ENCODE data around the gene PRSS3. TPM values are rescaled to one million over a fixed set of nuclear protein-coding genes. Genes with fewer than 3 reads are reported as not detected.

PRSS3 gene
- total and polyA plus RNA-seq, 10 of the 15 experiments (the other 5 are each of a cell fraction or from before 2014, with no cell fraction given): 0.54 TPM; not detected in 9

- TF ChIP-seq IKZF1 (conservative IDR thresholded peaks at IDR 0.05): no peak
- TF ChIP-seq ZNF687 (IDR thresholded peaks at IDR 0.05): no peak
- no peak for TF ChIP-seq POLR2A (IDR thresholded peaks at IDR 0.05; ENCODE audit: low read depth, low read length)
- peak; percentile 21 for TF ChIP-seq MEF2B (IDR thresholded peaks at IDR 0.05; ENCODE audit: partially characterized antibody, poor library complexity, severe bottlenecking)
- TF ChIP-seq ZNF217 (IDR thresholded peaks at IDR 0.05): 0 out of 2 replicates have a peak, but pooled peaks have one; percentile 22
- 0 out of 2 replicates have a peak, but pooled peaks have one; percentile 42 for TF ChIP-seq NBN (IDR thresholded peaks at IDR 0.05)
- peak; percentile 64; the same call in 1 of the 2 replicates for TF ChIP-seq ZNF384 (IDR thresholded peaks at IDR 0.05; ENCODE audit: borderline replicate concordance, low read depth, low read length)
- TF ChIP-seq BACH1 (IDR thresholded peaks at IDR 0.05; ENCODE audit: borderline replicate concordance): no peak
- no peak for TF ChIP-seq USF2 (IDR thresholded peaks at IDR 0.05; ENCODE audit: borderline replicate concordance, low read depth, low read length)
- no peak for TF ChIP-seq RB1 (IDR thresholded peaks at IDR 0.05; ENCODE audit: borderline replicate concordance)
- peak; percentile 49 to 54 (median 50); a peak in 4 of 6 replicates for TF ChIP-seq CTCF (IDR thresholded peaks at IDR 0.05 in 2 of 3, conservative IDR thresholded peaks at IDR 0.05 in 1 of 3; ENCODE audit: control insufficient read depth in 2 of 3, extremely low read depth in 1 of 3, insufficient read depth in 1 of 3, low read depth in 3 of 3, low read length in 3 of 3)
- TF ChIP-seq DPF2 (IDR thresholded peaks at IDR 0.05): peak; percentile 80; the same call in 1 of the 2 replicates
- TF ChIP-seq MTA2 (IDR thresholded peaks at IDR 0.05; ENCODE audit: low read depth): peak; percentile 9; the same call in 1 of the 2 replicates
Measured at GRCh38 chr9:33813712-33814641, 18.6 kb downstream of the PRSS3 start (continued).

Measured in GM12878 (cell line).